GM12873 (cell line): Measurements from ENCODE around the gene DNAH9.

Experiments
- CTCF ChIP-seq: IDR thresholded peaks from 2 replicates; pipeline ENCODE4 v1.5.1; 2012; ENCODE audit warnings: low read depth, mild to moderate bottlenecking, moderate library complexity, low read length, control low read depth; ENCODE audit not compliant: insufficient read depth; ENCODE audit errors: missing control alignments

DNAH9 gene

GRCh38 chr17:11922638-11923037, 324.4 kb downstream of the DNAH9 start:
- TF ChIP-seq CTCF: no peak

GRCh38 chr17:11924076-11924475, 325.8 kb downstream of the DNAH9 start:
- TF ChIP-seq CTCF: no peak

DNA sequence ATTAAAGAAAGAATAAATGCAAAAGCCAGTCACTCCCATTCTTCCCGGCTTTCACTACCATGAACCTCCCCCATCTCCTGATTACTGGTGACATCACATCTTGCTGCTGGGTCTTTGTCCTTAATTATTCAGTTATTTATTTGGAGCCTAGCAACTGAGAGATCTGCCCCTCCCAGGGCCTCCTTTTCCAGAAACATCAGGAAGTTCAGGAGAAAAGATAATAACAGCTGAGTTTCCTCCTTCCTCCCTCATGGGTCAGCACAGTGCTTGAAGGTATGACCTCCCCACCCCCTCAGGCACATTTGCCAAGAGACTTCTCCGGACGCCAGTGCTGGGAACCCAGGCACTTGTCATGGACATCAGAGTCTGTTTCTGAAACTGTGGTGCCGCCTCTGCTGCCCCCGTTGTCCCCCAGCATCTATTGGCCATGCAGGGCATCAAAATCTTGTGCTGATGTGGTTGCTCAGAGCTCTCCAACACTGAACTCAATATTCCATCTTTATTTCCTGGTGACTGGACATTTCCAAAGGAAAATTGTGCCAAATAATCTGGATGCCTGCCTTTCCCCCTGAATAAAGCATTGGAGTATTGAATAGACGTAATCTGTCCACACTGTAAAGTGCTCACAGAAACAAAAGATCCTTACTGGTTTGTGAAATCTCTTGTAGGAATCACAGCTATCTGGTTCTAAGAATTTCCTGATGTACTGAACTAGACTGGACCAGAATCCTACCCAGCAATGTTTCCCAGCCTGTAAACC, 327.2 kb downstream of the DNAH9 start:
- TF ChIP-seq CTCF: no peak

DNA sequence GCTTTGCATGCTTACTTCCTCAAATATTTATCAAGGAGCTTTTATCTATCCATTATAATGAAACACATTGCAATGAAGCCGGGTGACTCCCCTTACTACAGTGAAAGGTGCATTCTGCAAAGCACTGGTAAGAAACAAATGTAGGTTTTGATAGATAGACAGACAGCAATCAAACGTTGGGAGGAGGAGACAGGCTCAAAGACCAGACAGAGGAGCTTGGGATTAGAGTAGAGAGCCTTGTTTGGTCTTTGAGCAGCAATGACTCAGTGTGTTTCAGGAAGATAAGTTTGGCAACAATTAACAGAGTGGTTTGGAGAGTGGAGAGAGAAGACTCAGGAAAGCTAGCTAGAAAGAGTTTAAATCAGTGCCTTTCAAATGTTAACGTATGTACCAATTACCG, 330.2 kb downstream of the DNAH9 start:
- no peak for TF ChIP-seq CTCF

DNA sequence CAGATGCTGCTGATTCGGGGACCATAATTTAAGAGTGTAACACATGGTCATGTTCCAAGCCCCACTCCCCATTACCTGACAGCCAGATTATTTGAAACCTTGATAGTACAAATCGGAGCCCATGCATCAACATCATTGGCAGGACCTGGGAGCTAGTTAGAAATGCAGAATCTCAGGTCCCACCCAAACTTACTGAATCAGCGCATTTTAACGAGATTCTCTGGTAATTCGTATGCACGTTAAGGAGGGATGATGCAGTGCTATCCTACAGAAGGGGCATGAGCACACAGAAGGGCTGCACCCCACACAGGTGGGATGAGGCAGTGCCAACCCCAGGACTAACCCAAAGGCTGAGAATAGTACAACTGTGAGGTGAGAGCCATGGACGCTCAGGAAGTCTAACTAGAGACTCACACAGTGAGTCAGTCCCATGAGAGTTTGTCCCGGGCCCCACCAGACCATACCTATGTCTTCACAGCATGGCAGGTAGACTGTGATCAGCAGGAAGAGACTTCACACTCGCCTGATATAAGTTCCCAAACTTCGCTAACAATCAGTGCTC, 334.1 kb downstream of the DNAH9 start:
- no peak for TF ChIP-seq CTCF

DNA sequence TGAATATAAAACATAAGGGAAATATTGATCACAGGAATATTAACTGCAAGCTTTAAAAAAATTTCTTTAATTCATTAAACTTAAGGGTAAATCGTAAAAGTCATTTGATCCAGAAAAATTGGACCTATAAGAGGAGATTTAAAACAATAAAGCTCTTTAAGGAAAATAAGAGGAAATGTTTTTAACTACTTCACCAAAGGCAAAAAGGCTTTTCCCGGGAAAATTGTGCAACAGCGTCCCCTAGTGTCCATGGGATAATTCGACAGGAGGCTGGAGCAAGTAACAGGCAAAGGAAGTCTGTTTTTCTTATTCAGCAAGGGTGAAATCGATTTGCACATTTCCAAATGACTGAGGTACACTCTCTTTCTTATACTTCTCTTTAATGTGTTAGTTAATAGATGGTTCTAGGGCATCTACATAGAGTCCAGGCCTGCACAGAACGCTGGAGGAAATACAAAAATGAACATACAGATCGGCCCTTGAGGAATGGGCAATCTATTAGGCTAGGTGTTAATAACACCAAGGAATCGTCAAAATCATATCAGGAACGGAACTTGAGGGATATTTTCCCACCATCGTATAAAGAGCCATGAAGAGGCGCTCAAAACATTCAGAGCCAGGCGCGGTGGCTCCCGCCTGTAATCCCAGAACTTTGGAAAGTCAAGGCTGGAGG, 337.6 kb downstream of the DNAH9 start:
- peak; percentile 79 for TF ChIP-seq CTCF

DNA sequence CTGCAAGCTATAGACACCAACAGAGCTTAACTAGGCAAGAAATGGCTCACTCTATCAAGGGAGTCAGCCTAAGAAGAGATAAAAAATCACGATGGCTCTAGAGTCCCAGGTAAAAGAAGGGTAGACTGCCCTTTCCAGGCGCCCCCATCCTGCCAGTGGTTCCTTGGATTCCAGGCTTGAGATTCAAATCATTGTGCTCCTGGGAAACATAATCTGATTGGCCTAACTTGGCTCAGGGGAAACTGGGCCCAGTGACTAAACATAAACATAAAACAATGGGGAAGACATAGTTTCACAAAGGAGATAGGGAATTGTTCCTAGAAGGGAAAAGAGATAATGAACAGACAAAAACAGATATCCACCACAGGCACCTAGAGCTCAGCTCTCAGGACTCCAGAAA, 342.6 kb downstream of the DNAH9 start:
- TF ChIP-seq CTCF: no peak
